Fibroblast of pulmonary artery (primary cell): ENCODE measurements around the gene FHIT.

Experiments
- DNase-seq: peaks from one replicate; pipeline ENCODE4 v3.0.0-alpha.2; 2010; ENCODE audit warnings: low read depth
- H3K4me3 ChIP-seq: replicated peaks from 2 replicates; pipeline ENCODE4 v1.5.1; 2011; ENCODE audit warnings: low read depth, mild to moderate bottlenecking, control low read depth, low read length, moderate library complexity
- CTCF ChIP-seq: IDR thresholded peaks from 2 replicates; pipeline ENCODE4 v1.5.1; 2011; ENCODE audit warnings: mild to moderate bottlenecking, control low read depth, low read length, inconsistent platforms; ENCODE audit errors: missing control alignments

The FHIT gene

GRCh38 chr3:60631509-60631908, 619.7 kb downstream of the FHIT start:
- no peak for TF ChIP-seq CTCF
- DNase-seq = no peak
- H3K4me3 ChIP-seq = no peak overlapping the region

GRCh38 chr3:60630953-60631352, 620.3 kb downstream of the FHIT start:
- no peak overlapping the region for H3K4me3 ChIP-seq
- TF ChIP-seq CTCF = no peak
- no peak for DNase-seq

GRCh38 chr3:60629816-60630215, 621.4 kb downstream of the FHIT start:
- no peak for DNase-seq
- TF ChIP-seq CTCF = no peak
- no peak overlapping the region for H3K4me3 ChIP-seq

DNA sequence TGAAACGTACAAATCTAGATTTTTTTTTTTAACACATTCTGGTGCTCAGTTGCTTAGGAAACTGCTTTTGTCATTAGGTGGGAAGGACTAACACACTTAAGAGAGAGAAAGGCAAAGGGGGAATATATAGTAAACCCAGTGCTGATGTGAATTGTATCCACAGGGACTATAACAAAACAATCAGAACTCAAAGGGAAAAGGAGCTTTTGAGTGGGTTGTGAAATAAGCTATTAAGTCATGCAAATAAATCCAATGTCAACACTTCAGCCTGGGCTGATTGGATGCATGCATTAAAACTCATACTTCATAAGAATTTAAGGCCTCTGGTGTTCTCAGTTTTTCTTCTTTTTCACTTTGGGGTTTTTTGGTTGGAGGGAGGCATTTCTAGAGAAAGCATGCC, 628.9 kb downstream of the FHIT start:
- no peak overlapping the region for H3K4me3 ChIP-seq
- DNase-seq = no peak
- TF ChIP-seq CTCF = no peak

DNA sequence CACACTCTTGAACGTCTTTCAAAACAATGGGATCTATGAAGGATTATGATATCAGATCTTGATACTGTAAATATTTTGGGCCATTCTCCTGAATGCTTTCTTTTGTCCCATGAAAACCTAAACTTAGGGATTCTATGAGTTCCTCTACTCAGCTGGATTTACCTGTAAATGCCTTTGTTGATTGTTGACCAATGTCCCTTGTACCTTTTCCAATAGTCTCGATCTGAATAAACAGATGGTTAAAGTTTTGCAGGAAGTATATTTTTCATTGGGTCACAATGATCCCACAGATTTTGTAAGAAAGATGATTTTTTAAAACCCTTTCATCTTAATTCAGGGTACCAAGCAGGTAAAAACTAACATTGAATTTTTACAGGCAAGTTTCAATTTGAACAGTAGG, 634.1 kb downstream of the FHIT start:
- no peak for DNase-seq
- no peak for TF ChIP-seq CTCF
- no peak overlapping the region for H3K4me3 ChIP-seq

DNA sequence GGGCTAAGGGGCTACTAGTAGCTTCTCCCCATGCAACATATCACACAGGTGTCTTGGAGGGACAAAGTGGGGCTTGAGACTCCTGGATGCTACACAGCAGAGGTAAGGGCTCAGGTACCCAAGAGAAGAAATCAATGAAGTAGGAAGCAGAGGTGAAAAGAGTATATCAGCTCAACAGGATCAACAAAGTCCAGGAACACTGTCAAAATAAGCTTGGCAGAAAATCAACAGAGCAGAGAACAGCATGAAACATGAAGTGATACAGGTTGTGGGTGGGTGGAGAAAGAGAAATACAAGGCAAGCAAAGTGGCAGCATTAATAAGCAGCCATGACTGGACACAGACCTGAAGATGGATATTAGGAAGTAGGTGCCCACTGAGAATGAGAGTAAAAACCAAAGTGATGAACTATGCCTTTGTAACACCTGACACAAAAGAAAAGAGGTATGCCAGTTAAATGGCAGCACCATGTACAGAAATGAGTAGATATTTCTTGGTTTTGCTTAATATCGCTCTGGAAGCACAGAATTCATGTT, 637.4 kb downstream of the FHIT start:
- TF ChIP-seq CTCF = no peak
- no peak overlapping the region for H3K4me3 ChIP-seq
- DNase-seq = no peak

- no peak overlapping the region for H3K4me3 ChIP-seq
- no peak for TF ChIP-seq CTCF
- DNase-seq = peak; percentile 27
These were observed 640.7 kb downstream of the FHIT start for GRCh38 chr3:60610441-60611112.
